AG04449 (cell line): ENCODE measurements around the gene ASB16.

Source experiments
- CTCF ChIA-PET: fragments of 350-600 bp; formaldehyde crosslinking; extraction: SDS; loops from one replicate; lab custom pipeline; 2021; ENCODE audit warnings: antibody characterized with exemption; lab: Yijun Ruan, JAX
- POLR2A ChIA-PET: fragments of 400-600, 350-600 bp; formaldehyde crosslinking; extraction: SDS; loops from one replicate; lab custom pipeline; 2020; ENCODE audit warnings: antibody characterized with exemption, inconsistent platforms; lab: Yijun Ruan, JAX
- DNase-seq: peaks from one replicate; pipeline ENCODE4 v3.0.0-alpha.2; 2010; ENCODE audit warnings: low read depth, low spot score
- H3K4me3 ChIP-seq: 2 replicates; pipeline ENCODE4 v1.5.1; 2011; ENCODE audit warnings: low read depth, mild to moderate bottlenecking, control low read depth, low read length
- CTCF ChIP-seq: IDR thresholded peaks from one replicate; pipeline ENCODE4 v1.5.1; 2011; ENCODE audit warnings: mild to moderate bottlenecking, moderate library complexity, low read length, control low read depth, inconsistent platforms; ENCODE audit not compliant: insufficient read depth; ENCODE audit errors: missing control alignments

The ASB16 gene

GRCh38 chr17:44176257-44176656 is 5.8 kb downstream of the ASB16 start:
- no peak for TF ChIP-seq CTCF
- H3K4me3 ChIP-seq = no peak overlapping the region
- no peak for DNase-seq
- ChIA-PET POLR2A (interaction anchor here (0.6 kb wide), 1 partner anchor 157 kb away, joined by 3 read pairs; no protein-coding TSS in a partner anchor), CTCF (interaction anchor here (1.2 to 2.1 kb wide), 2 partner anchors 8 to 9 kb away, joined by 5 to 10 read pairs; no protein-coding TSS in a partner anchor)

GRCh38 chr17:44176671-44177501 is 6.4 kb downstream of the ASB16 start:
- ChIA-PET POLR2A (no interaction called here), CTCF (interaction anchor here (1.2 to 2.1 kb wide), 2 partner anchors 8 to 9 kb away, joined by 5 to 10 read pairs; no protein-coding TSS in a partner anchor)
- no peak for DNase-seq
- H3K4me3 ChIP-seq = no peak overlapping the region
- TF ChIP-seq CTCF = no peak

GRCh38 chr17:44177640-44178039 is 7.1 kb downstream of the ASB16 start:
- ChIA-PET POLR2A (no interaction called here), CTCF (no interaction called here)
- no peak overlapping the region for H3K4me3 ChIP-seq
- no peak for DNase-seq
- TF ChIP-seq CTCF = no peak

GRCh38 chr17:44178133-44178532 is 7.6 kb downstream of the ASB16 start:
- DNase-seq = no peak
- ChIA-PET CTCF (interaction anchor here (1.7 kb wide), 1 partner anchor 10 kb away, joined by 4 read pairs; no protein-coding TSS in a partner anchor), POLR2A (no interaction called here)
- no peak for TF ChIP-seq CTCF
- no peak overlapping the region for H3K4me3 ChIP-seq

GRCh38 chr17:44183024-44183423 is 12.5 kb downstream of the ASB16 start:
- no peak for TF ChIP-seq CTCF
- DNase-seq = no peak
- H3K4me3 ChIP-seq = no peak overlapping the region
- ChIA-PET POLR2A (no interaction called here), CTCF (interaction anchor here (1.0 to 4.6 kb wide), 5 partner anchors 14 to 305 kb away, joined by 3 to 41 read pairs (median 3); partner anchors contain the start of gene ASB16)

- ChIA-PET POLR2A (no interaction called here), CTCF (interaction anchor here (0.9 to 4.6 kb wide), 8 partner anchors 8 to 306 kb away, joined by 3 to 41 read pairs (median 4); partner anchors contain the start of gene ASB16)
- no peak overlapping the region for H3K4me3 ChIP-seq
- no peak for DNase-seq
- no peak for TF ChIP-seq CTCF
Measured at GRCh38 chr17:44184212-44184810, 13.8 kb downstream of the ASB16 start.
